DND-41 (cell line): ENCODE measurements around the gene MICOS13.

ENCODE experiments used
- ATAC-seq: fragments of 200-7000 bp; cut with Tn5 transposase; 3 replicates; pipeline ENCODE4 v1.9.1; 2021; ENCODE audit warnings: low read depth; ENCODE audit not compliant: insufficient read depth
- DNase-seq: peaks from one replicate; pipeline ENCODE4 v3.0.0-alpha.2; 2020
- H2AFZ ChIP-seq: 2 replicates; pipeline ENCODE4 v1.6.0; 2012; ENCODE audit warnings: low read depth, low read length
- H3K27ac ChIP-seq: 2 replicates; pipeline ENCODE4 v1.5.1; 2012; ENCODE audit warnings: low read length, inconsistent platforms
- H3K27me3 ChIP-seq: fragments of 200-600 bp; sonication (generic); 2 replicates; pipeline ENCODE4 v1.6.0; 2012; ENCODE audit warnings: low read length, mild to moderate bottlenecking, inconsistent platforms; ENCODE audit not compliant: insufficient read depth, poor library complexity
- H3K36me3 ChIP-seq: 2 replicates; pipeline ENCODE4 v1.5.1; 2012; ENCODE audit warnings: low read length, inconsistent platforms; ENCODE audit not compliant: insufficient read depth
- H3K4me1 ChIP-seq: 2 replicates; pipeline ENCODE4 v1.5.1; 2012; ENCODE audit warnings: mild to moderate bottlenecking, low read length; ENCODE audit not compliant: insufficient read depth
- H3K4me2 ChIP-seq: 2 replicates; pipeline ENCODE4 v1.6.0; 2012; ENCODE audit warnings: mild to moderate bottlenecking, moderate library complexity, low read length, inconsistent platforms; ENCODE audit not compliant: insufficient read depth
- H3K4me3 ChIP-seq, 2 experiments: fragments of 200-600 bp in 1 of 2; shearing (Covaris generic) in 1 of 2; 2 replicates each; pipeline ENCODE4 v1.5.1; 2012 to 2016; ENCODE audit warnings: inconsistent platforms in 2 of 2, low read length in 2 of 2, mild to moderate bottlenecking in 2 of 2, low read depth in 1 of 2, moderate library complexity in 1 of 2
- H3K79me2 ChIP-seq: 2 replicates; pipeline ENCODE4 v1.6.0; 2012; ENCODE audit warnings: low read length, inconsistent platforms; ENCODE audit not compliant: insufficient read depth
- H3K9ac ChIP-seq: 2 replicates; pipeline ENCODE4 v1.6.0; 2012; ENCODE audit warnings: low read depth, mild to moderate bottlenecking, inconsistent platforms, low read length, moderate library complexity
- H3K9me3 ChIP-seq: 2 replicates; pipeline ENCODE4 v1.5.1; 2012; ENCODE audit warnings: low read length, moderate library complexity, mild to moderate bottlenecking, inconsistent platforms; ENCODE audit not compliant: insufficient read depth, severe bottlenecking
- H4K20me1 ChIP-seq: 2 replicates; pipeline ENCODE4 v1.6.0; 2012; ENCODE audit warnings: low read length; ENCODE audit not compliant: insufficient read depth
- EZH2 ChIP-seq: IDR thresholded peaks from 3 replicates; pipeline ENCODE4 v1.6.1; 2012; ENCODE audit warnings: borderline replicate concordance, low read depth, mild to moderate bottlenecking, moderate library complexity, low read length, inconsistent platforms; ENCODE audit not compliant: severe bottlenecking
- TF ChIP-seq, protein P1 (sequence below): IDR thresholded peaks from 2 replicates; pipeline ENCODE4 v1.5.1; 2012; ENCODE audit warnings: borderline replicate concordance, low read length, moderate library complexity, mild to moderate bottlenecking; ENCODE audit not compliant: poor library complexity, severe bottlenecking; ENCODE audit errors: extremely low read depth

Gene MICOS13

GRCh38 chr19:5684694-5685430 lies 4.5 kb upstream of the MICOS13 start:
- no peak for ATAC-seq
- Histone ChIP-seq H3K36me3 (no peaks in the 10 kb centered on the region; the same call in 1 of the 2 replicates), H3K27ac (no peak overlapping the region), H3K4me2 (no peak overlapping the region), H3K9me3 (no peaks in the 10 kb centered on the region), H3K4me3 (no peak overlapping the region), H4K20me1 (0 out of 2 replicates have a peak, but pooled peaks cover 3% of the 10 kb centered on the region), H3K4me1 (peaks cover 35% of the 10 kb centered on the region), H3K9ac (no peak overlapping the region), H2AFZ (no peak overlapping the region), H3K79me2 (peaks cover 4% of the 10 kb centered on the region), H3K27me3 (no peaks in the 10 kb centered on the region)
- no peak for DNase-seq
- TF ChIP-seq, protein P1, sequence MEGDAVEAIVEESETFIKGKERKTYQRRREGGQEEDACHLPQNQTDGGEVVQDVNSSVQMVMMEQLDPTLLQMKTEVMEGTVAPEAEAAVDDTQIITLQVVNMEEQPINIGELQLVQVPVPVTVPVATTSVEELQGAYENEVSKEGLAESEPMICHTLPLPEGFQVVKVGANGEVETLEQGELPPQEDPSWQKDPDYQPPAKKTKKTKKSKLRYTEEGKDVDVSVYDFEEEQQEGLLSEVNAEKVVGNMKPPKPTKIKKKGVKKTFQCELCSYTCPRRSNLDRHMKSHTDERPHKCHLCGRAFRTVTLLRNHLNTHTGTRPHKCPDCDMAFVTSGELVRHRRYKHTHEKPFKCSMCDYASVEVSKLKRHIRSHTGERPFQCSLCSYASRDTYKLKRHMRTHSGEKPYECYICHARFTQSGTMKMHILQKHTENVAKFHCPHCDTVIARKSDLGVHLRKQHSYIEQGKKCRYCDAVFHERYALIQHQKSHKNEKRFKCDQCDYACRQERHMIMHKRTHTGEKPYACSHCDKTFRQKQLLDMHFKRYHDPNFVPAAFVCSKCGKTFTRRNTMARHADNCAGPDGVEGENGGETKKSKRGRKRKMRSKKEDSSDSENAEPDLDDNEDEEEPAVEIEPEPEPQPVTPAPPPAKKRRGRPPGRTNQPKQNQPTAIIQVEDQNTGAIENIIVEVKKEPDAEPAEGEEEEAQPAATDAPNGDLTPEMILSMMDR: no peak
- TF ChIP-seq EZH2: no peak

GRCh38 chr19:5683177-5683886 lies 3.0 kb upstream of the MICOS13 start:
- Histone ChIP-seq H3K4me1 (peaks cover 42% of the 10 kb centered on the region), H3K27ac (no peak overlapping the region), H3K4me2 (no peak overlapping the region), H3K9me3 (no peaks in the 10 kb centered on the region), H3K36me3 (peaks cover 1% of the 10 kb centered on the region; the same call in 1 of the 2 replicates), H3K9ac (no peak overlapping the region), H2AFZ (no peak overlapping the region), H3K79me2 (peaks cover 13% of the 10 kb centered on the region), H3K27me3 (no peaks in the 10 kb centered on the region), H3K4me3 (no peak overlapping the region), H4K20me1 (0 out of 2 replicates have a peak, but pooled peaks cover 3% of the 10 kb centered on the region)
- TF ChIP-seq, protein P1: no peak
- TF ChIP-seq EZH2: no peak
- DNase-seq (no peak), ATAC-seq (no peak)

GRCh38 chr19:5682107-5682482 lies 1.8 kb upstream of the MICOS13 start:
- H3K36me3 ChIP-seq: peaks cover 10% of the 10 kb centered on the region; the same call in 1 of the 2 replicates
- peak overlapping the region; percentile 96 for H3K4me2 ChIP-seq
- H3K9me3 ChIP-seq: no peaks in the 10 kb centered on the region
- H3K27ac ChIP-seq: no peak overlapping the region
- H2AFZ ChIP-seq: no peak overlapping the region
- TF ChIP-seq, protein P1: no peak
- no peak for TF ChIP-seq EZH2
- no peak overlapping the region for H3K4me3 ChIP-seq
- ATAC-seq (no peak), DNase-seq (no peak)
- peaks cover 13% of the 10 kb centered on the region for H3K79me2 ChIP-seq
- H4K20me1 ChIP-seq: 0 out of 2 replicates have a peak, but pooled peaks cover 6% of the 10 kb centered on the region
- no peak overlapping the region for H3K9ac ChIP-seq
- H3K27me3 ChIP-seq: no peaks in the 10 kb centered on the region
- peaks cover 35% of the 10 kb centered on the region for H3K4me1 ChIP-seq
